Measurements from ENCODE around the gene SELENON.
"Not testable (repeated sequence)": the region's sequence is repeated elsewhere in the genome, so short reads cannot be mapped to it uniquely, and the experiment has no call there.

The SELENON gene

GRCh38 chr1:25832336-25833037 lies 32.5 kb downstream of the SELENON start:
- DNase-seq: no peak

GRCh38 chr1:25833158-25833557 lies 33.2 kb downstream of the SELENON start:
- no peak for DNase-seq

- no peak for DNase-seq
These were observed 34.9 kb downstream of the SELENON start for GRCh38 chr1:25834894-25835293.

- DNase-seq: no peak
These were observed 36.7 kb downstream of the SELENON start for GRCh38 chr1:25836695-25837094.

- no peak for DNase-seq
These were observed 37.4 kb downstream of the SELENON start for GRCh38 chr1:25837262-25837875.

- not testable (repeated sequence) for DNase-seq
These were observed 39.8 kb downstream of the SELENON start for GRCh38 chr1:25839808-25840207.

GRCh38 chr1:25843483-25843882 lies 43.5 kb downstream of the SELENON start:
- no peak for DNase-seq

GRCh38 chr1:25844536-25845337 lies 44.7 kb downstream of the SELENON start:
- no peak for DNase-seq

- DNase-seq: no peak
These were observed 45.7 kb downstream of the SELENON start for GRCh38 chr1:25845664-25846063.

GRCh38 chr1:25847929-25848328 lies 47.9 kb downstream of the SELENON start:
- DNase-seq: no peak

- DNase-seq: no peak
These were observed 48.5 kb downstream of the SELENON start for GRCh38 chr1:25848531-25848930.

GRCh38 chr1:25854554-25854953 lies 54.6 kb downstream of the SELENON start:
- DNase-seq: no peak

- no peak for DNase-seq
These were observed 56.9 kb downstream of the SELENON start for GRCh38 chr1:25856856-25857255.

GRCh38 chr1:25858494-25858893 lies 58.5 kb downstream of the SELENON start:
- no peak for DNase-seq

GRCh38 chr1:25858906-25859789 lies 59.2 kb downstream of the SELENON start, which contains the start of gene AUNIP:
Gene AUNIP (minus strand): TSS chr1:25859457. CDS start chr1:25859357, 100 bp downstream.
- DNase-seq: peak; percentile 64 to 72

- no peak for DNase-seq
These were observed 61.6 kb downstream of the SELENON start for GRCh38 chr1:25861316-25862286.

- no peak for DNase-seq
These were observed 62.9 kb downstream of the SELENON start for GRCh38 chr1:25862785-25863485.

- no peak for DNase-seq
These were observed 63.7 kb downstream of the SELENON start for GRCh38 chr1:25863486-25864262.

GRCh38 chr1:25864434-25864833 lies 64.4 kb downstream of the SELENON start:
- no peak for DNase-seq

- DNase-seq: no peak
These were observed 66.3 kb downstream of the SELENON start for GRCh38 chr1:25866288-25866687.
